ENCODE results near the gene CHCT1.

DNA sequence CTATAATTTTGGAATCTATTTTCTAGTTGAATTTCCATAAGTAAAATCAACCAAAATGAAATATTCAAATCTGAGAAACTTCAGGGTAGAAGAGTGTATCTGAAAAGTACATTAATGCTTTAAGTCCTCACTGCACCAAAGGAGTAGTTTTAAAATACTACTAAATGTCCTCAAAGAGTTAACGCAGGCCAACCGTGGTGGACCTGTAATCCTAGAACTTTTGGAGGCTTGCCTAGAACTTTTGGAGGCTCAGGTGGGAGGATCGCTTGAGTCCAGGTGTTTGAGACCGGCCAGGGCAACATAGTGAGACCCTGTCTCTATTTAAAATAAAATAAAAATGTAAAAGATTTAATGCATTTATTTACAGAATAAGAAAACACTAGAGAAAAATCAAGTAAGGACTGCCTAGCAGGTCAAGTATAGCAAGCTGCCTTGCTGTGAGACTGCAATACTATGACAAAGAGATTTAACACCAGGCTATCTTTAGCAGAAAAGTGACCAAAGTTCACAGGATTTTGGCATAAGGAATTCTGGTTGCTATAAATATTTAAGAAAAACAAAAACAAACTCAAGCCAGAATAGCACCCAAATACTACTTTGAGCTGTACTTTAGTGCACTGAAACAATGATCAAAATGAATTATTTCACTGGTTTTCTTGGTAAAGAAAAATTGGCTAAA is 41.0 kb downstream of the CHCT1 start:
- TF ChIP-seq, protein P1, sequence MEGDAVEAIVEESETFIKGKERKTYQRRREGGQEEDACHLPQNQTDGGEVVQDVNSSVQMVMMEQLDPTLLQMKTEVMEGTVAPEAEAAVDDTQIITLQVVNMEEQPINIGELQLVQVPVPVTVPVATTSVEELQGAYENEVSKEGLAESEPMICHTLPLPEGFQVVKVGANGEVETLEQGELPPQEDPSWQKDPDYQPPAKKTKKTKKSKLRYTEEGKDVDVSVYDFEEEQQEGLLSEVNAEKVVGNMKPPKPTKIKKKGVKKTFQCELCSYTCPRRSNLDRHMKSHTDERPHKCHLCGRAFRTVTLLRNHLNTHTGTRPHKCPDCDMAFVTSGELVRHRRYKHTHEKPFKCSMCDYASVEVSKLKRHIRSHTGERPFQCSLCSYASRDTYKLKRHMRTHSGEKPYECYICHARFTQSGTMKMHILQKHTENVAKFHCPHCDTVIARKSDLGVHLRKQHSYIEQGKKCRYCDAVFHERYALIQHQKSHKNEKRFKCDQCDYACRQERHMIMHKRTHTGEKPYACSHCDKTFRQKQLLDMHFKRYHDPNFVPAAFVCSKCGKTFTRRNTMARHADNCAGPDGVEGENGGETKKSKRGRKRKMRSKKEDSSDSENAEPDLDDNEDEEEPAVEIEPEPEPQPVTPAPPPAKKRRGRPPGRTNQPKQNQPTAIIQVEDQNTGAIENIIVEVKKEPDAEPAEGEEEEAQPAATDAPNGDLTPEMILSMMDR (conservative IDR thresholded peaks at IDR 0.05; ENCODE audit: low read depth, low read length), result no peak
- TF ChIP-seq EZH2 (IDR thresholded peaks at IDR 0.05; ENCODE audit: low read length, unreplicated experiment), result no peak
- TF ChIP-seq EZH2phosphoT487 (IDR thresholded peaks at IDR 0.05; ENCODE audit: borderline replicate concordance, low read length), result no peak

Data from PC-3 (cell line).